Amniotic epithelial cell (primary cell): ENCODE results near the gene OVOL1.
"Not testable (repeated sequence)": the region's sequence is repeated elsewhere in the genome, so short reads cannot be mapped to it uniquely, and the experiment has no call there.

Source experiments
- DNase-seq: peaks from one replicate; pipeline ENCODE4 v3.0.0-alpha.2; 2010; ENCODE audit warnings: low read depth

The OVOL1 gene

DNA sequence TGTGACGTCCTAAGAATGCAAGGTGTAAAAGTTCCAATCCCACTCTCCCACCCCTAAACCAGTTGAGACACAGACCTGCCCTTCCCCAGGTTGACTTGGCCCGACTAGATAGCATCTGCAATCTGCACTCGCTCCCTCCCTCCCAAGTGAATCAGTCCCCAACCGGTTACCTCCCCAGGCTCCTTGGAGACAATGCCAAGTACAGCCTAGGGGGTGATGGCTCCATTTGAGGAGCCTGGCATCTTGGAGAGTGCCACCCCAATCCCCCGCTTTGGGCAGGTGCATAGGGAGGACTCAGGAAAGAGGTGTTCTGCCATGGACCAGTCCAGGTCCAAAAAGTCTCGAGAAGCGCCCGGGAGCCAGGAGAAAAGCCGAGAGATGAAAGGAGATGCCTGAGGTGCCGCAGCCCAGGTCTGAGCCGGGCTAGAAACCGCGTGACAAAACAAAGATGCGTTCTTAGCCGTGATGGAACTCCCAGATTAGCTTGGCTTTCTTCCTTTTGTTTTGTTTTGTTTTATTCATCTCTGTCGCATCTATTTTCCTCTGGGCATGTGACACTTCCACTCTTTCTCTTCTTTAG lies 28.2 kb downstream of the OVOL1 start:
- no peak for DNase-seq

GRCh38 chr11:65816696-65817095 lies 29.8 kb downstream of the OVOL1 start:
- DNase-seq, result no peak

GRCh38 chr11:65817312-65817834 lies 30.5 kb downstream of the OVOL1 start:
- peak; percentile 7 for DNase-seq

DNA sequence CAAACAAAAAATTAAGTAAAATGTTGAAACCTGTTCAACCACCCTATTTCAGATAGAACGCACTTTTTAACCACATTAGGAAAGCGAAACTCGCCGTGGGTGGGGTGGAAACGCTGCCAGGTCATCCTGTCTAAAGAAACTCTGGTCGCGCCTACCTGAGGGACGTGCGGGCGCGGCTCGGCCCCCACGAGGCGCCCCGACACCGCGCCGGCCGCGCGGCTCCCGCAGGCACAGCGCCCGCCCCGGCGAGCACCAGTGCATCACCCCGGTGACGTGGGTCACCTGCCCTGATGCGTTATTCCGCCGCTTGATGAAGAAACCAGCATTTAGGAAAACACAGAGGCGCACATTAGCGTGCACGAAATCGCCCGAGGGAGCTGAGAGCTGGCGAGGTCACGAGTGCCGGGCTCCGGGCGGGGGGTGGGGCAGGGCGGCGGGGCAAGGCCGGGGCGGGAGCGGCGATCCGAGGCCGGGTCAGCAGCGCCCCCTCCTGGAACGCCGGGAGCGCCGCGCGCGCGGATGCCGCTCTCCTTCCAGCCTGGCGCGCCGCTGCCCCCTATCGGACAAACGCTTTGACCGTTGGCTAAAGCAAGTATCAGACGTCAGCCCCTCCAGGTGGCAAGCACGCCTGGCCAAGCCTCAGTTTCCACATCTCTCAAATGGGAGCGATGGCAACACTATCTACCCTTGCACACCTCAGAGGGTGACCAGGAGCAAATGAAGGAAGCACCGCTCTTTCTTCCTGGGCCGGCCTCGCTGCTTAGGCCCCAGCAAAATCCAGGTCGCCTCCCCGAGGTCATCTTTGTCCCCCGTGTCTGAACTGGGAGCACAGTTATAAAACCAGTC lies 31.2 kb downstream of the OVOL1 start:
- peak; percentile 74 for DNase-seq

- DNase-seq, result no peak
Observed at GRCh38 chr11:65821107-65821506, 34.2 kb downstream of the OVOL1 start.

- DNase-seq, result no peak
Observed at GRCh38 chr11:65822776-65823528, 36.1 kb downstream of the OVOL1 start.

- DNase-seq, result peak; percentile 55
Observed at GRCh38 chr11:65826984-65827735, 40.3 kb downstream of the OVOL1 start.

- DNase-seq, result no peak
Observed at GRCh38 chr11:65829459-65829858, 42.6 kb downstream of the OVOL1 start.

GRCh38 chr11:65832231-65832630 lies 45.4 kb downstream of the OVOL1 start:
- DNase-seq, result not testable (repeated sequence)

DNA sequence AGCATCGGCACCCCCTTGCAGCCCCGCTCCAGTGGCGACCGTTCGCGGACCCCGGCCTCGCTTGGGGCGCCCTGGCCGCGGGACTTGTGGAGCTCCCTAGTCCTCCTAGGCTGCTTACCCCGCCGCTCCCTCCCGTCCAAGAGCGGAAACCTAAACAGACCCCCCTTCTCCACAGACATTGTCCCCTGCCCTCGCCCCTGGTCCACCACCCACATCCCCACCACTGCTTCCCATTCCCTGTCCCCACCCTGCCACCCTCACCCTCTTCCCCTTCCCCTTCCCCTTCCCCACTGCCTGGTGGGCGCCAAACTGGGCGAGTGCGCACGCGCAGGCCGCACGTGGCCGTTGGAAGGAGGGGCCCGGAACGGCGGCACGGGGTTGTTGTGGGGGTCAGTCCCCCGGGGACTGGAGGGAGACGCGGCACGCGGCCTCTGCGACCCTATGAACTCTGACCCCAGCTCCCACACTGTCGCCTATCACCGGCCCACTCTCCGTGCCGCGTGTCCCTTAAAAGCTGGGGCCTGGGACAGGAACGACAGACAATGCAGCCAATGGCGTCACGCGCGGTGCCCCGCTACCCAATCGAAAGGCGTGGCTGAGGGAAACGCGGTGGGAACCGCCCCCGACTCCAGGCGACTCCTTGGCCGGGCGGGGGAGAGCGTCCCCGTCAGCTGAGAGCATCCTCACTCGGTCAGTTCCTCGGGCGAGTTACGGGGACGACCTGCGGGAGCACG lies 46.6 kb downstream of the OVOL1 start, which contains the start of gene SNX32:
TSS of gene SNX32 (plus strand) at position 667 of the 734 bp plus-strand sequence. CDS start 103 bp downstream, outside the sequence.
- DNase-seq, result peak; percentile 87

DNA sequence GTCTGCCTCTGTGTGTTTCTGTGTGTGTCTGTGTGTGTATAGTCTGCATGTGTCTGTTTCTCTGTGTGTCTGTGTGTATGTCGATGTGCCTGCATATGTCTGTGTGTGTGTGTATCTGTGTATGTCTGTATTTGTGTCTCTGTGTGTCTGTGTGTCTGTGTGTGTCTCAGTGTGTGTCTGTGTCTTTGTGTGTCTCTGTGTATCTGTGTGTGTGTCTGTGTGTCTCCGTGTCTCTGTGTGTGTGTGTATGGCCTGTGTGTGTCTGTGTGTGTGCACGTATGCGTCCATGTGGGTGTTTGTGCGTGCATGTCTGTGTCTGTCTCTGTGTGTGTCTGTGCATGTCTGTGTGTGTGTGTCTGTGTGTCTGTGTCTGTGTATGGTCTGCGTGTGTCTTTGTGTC lies 47.3 kb downstream of the OVOL1 start:
- no peak for DNase-seq

DNA sequence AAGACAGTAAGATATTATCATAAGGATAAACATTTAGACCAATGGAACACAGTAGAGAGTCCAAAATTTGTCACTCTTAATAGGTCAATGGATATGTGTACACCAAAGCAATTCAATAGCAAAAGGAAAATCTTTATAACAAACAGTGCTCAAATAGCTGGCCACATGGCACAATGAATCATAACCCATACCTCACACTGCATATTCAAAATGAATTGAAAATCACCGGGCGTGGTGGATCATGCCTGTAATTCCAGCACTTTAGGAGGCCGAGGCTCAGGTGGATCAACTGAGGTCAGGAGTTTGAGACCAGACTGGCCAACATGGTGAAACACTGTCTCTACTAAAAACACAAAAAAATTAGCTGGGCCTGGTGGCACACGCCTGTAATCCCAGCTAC lies 55.3 kb downstream of the OVOL1 start:
- no peak for DNase-seq

- no peak for DNase-seq
Observed at GRCh38 chr11:65843811-65844210, 56.9 kb downstream of the OVOL1 start.

DNA sequence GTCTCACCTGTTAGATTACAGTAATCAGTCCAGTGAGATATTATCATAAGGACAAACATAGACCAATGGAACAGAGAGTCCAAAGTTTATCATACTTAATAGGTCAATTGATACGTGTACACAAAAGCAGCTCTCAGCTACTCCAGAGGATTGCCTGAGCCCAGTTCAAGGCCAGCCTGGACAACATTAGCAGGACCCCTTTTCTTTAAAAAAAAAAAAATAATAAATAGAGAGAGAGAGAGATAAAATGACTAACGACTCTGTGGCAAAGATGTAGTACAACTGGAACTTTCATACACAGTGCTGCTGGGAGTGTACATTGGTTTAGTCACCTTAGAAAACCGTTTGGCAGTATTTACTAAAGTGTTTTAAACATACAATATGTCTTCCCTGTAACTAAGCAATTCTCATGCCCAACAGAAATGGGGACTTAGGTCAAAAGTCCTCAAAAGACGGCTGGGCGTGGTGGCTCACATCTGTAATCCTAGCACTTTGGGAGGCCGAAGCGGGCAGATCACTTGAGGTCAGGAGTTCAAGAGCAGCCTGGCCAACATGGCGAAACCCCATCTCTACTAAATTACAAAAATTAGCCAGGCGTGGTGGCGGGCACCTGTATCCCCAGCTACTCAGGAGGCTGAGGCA lies 57.5 kb downstream of the OVOL1 start:
- no peak for DNase-seq
